IMR-90 (cell line): ENCODE data around the gene KCNE2. TPM values are rescaled to one million over a fixed set of nuclear protein-coding genes. Genes with fewer than 3 reads are reported as not detected.

ENCODE experiments used
- ATAC-seq: fragments of 200-7000 bp; cut with Tn5 transposase; 2 replicates; pipeline ENCODE4 v1.9.1; 2020; ENCODE audit warnings: low read depth, mild to moderate bottlenecking, moderate library complexity
- BruUV-seq: library from RNA; stranded (reverse); fragments of 400-500 nt; replicated peaks from 2 replicates; lab custom pipeline; 2021; lab: Mats Ljungman, UMichigan
- CTCF ChIA-PET: fragments of 300-600 bp; formaldehyde crosslinking; extraction: SDS; loops from one replicate; lab custom pipeline; 2021; ENCODE audit warnings: antibody characterized with exemption; lab: Yijun Ruan, JAX
- POLR2A ChIA-PET: fragments of 300-600 bp; sonication (Branson Sonifier 250); formaldehyde crosslinking; loops from one replicate; lab custom pipeline; 2022; ENCODE audit warnings: antibody characterized with exemption; ENCODE audit not compliant: unreplicated experiment; lab: Charles Lee
- DNase-seq: peaks from one replicate; pipeline ENCODE4 v3.0.0; 2013
- H2AFZ ChIP-seq: replicated peaks from 2 replicates; pipeline ENCODE3; 2013; ENCODE audit warnings: low read length, mild to moderate bottlenecking; ENCODE audit not compliant: poor library complexity
- H2AK5ac ChIP-seq: 2 replicates; pipeline ENCODE4 v1.6.1; 2013; ENCODE audit warnings: low read depth, low read length, inconsistent platforms
- H2AK9ac ChIP-seq: replicated peaks from 2 replicates; pipeline ENCODE3; 2013; ENCODE audit warnings: mild to moderate bottlenecking, low read depth, low read length, moderate library complexity; ENCODE audit not compliant: poor library complexity
- H2BK120ac ChIP-seq: 2 replicates; pipeline ENCODE4 v1.6.1; 2013; ENCODE audit warnings: low read depth, low read length, inconsistent platforms
- H2BK15ac ChIP-seq: 3 replicates; pipeline ENCODE4 v1.6.1; 2013; ENCODE audit warnings: low read depth, low read length, inconsistent platforms
- H2BK20ac ChIP-seq: 2 replicates; pipeline ENCODE4 v1.6.1; 2013; ENCODE audit warnings: low read depth, mild to moderate bottlenecking, inconsistent platforms, low read length, moderate library complexity
- H2BK5ac ChIP-seq: 2 replicates; pipeline ENCODE4 v1.6.1; 2013; ENCODE audit warnings: mild to moderate bottlenecking, low read depth, low read length, inconsistent platforms; ENCODE audit not compliant: poor library complexity, severe bottlenecking
- H3K14ac ChIP-seq: replicated peaks from 2 replicates; pipeline ENCODE4 v1.6.1; 2013; ENCODE audit warnings: low read depth, low read length, inconsistent platforms
- H3K18ac ChIP-seq: 2 replicates; pipeline ENCODE4 v1.6.1; 2013; ENCODE audit warnings: low read depth, low read length, control low read depth
- H3K23ac ChIP-seq: 2 replicates; pipeline ENCODE4 v1.6.1; 2013; ENCODE audit warnings: low read depth, low read length, inconsistent platforms
- H3K27ac ChIP-seq: 2 replicates; pipeline ENCODE4 v1.5.1; 2013; ENCODE audit warnings: mild to moderate bottlenecking, control low read depth, low read length; ENCODE audit not compliant: insufficient read depth
- H3K27me3 ChIP-seq: 2 replicates; pipeline ENCODE4 v1.6.1; 2013; ENCODE audit warnings: low read length; ENCODE audit not compliant: control insufficient read depth, insufficient read depth
- H3K36me3 ChIP-seq: 2 replicates; pipeline ENCODE4 v1.6.1; 2013; ENCODE audit warnings: low read length, mixed read lengths; ENCODE audit not compliant: control insufficient read depth, insufficient read depth
- H3K4ac ChIP-seq: 2 replicates; pipeline ENCODE4 v1.6.1; 2013; ENCODE audit warnings: low read depth, low read length, inconsistent platforms
- H3K4me1 ChIP-seq: 2 replicates; pipeline ENCODE4 v1.6.1; 2013; ENCODE audit warnings: low read length, mixed read lengths; ENCODE audit not compliant: control insufficient read depth, insufficient read depth
- H3K4me2 ChIP-seq: 2 replicates; pipeline ENCODE4 v1.6.1; 2013; ENCODE audit warnings: low read depth, mild to moderate bottlenecking, control low read depth, low read length, moderate library complexity
- H3K4me3 ChIP-seq: 2 replicates; pipeline ENCODE4 v1.5.1; 2013; ENCODE audit warnings: low read depth, mild to moderate bottlenecking, control low read depth, low read length, moderate library complexity; ENCODE audit not compliant: insufficient read depth
- H3K56ac ChIP-seq: 2 replicates; pipeline ENCODE4 v1.6.1; 2013; ENCODE audit warnings: low read length, inconsistent platforms; ENCODE audit not compliant: insufficient read depth; ENCODE audit errors: extremely low read depth
- H3K79me1 ChIP-seq, 2 experiments: 2 replicates each; pipeline ENCODE4 v1.6.1; 2013; ENCODE audit warnings: low read length in 2 of 2, inconsistent platforms in 1 of 2, low read depth in 1 of 2
- H3K9ac ChIP-seq: 2 replicates; pipeline ENCODE4 v1.6.1; 2013; ENCODE audit warnings: low read depth, low read length, control low read depth
- H3K9me1 ChIP-seq: 2 replicates; pipeline ENCODE4 v1.6.1; 2013; ENCODE audit warnings: low read length, inconsistent platforms; ENCODE audit not compliant: insufficient read depth
- H3K9me3 ChIP-seq: 2 replicates; pipeline ENCODE4 v1.6.1; 2013; ENCODE audit warnings: low read length; ENCODE audit not compliant: control insufficient read depth, insufficient read depth
- H4K20me1 ChIP-seq: 2 replicates; pipeline ENCODE4 v1.6.1; 2013; ENCODE audit warnings: low read length, inconsistent platforms; ENCODE audit not compliant: insufficient read depth
- H4K5ac ChIP-seq: 2 replicates; pipeline ENCODE4 v1.6.1; 2013; ENCODE audit warnings: mild to moderate bottlenecking, low read depth, low read length, control low read depth
- H4K8ac ChIP-seq, 2 experiments: 2 replicates each; pipeline ENCODE4 v1.6.1; 2013; ENCODE audit warnings: low read depth in 2 of 2, low read length in 2 of 2, control low read depth in 1 of 2, inconsistent platforms in 1 of 2
- H4K91ac ChIP-seq: 2 replicates; pipeline ENCODE4 v1.6.1; 2013; ENCODE audit warnings: low read depth, low read length, inconsistent platforms; ENCODE audit not compliant: insufficient read depth
- MXI1 ChIP-seq: IDR thresholded peaks from 2 replicates; pipeline ENCODE4 v1.6.1; 2012; ENCODE audit warnings: low read depth, mild to moderate bottlenecking, low read length, moderate library complexity, borderline replicate concordance
- WGBS, 2 experiments: methylation state at CpG; one replicate each; pipeline versions ENCODE4 v1.1.5 to v1.1.7; 2013; ENCODE audit warnings: missing lambda C conversion rate in 2 of 2; ENCODE audit not compliant: insufficient read length in 1 of 2; ENCODE audit errors: extremely low coverage in 2 of 2; 5-methylcytosine and 5-hydroxymethylcytosine counted together
- dilution Hi-C: fragments of 300-500 bp; cut with HindIII; formaldehyde crosslinking; loops from one replicate; pipeline ENCODE4 v1.14.3; 2018; ENCODE audit warnings: low sequenced_read_pairs; ENCODE audit not compliant: unreplicated experiment
- in situ Hi-C: fragments of 300-500 bp; cut with MboI; formaldehyde crosslinking; loops from 3 replicates; pipeline ENCODE4 v1.14.3; 2019; ENCODE audit warnings: low sequenced_read_pairs, inconsistent platforms, mixed read lengths
- intact Hi-C: fragments of 100-400 bp; cut with micrococcal nuclease; formaldehyde crosslinking; loops from 2 replicates; pipeline ENCODE4 v1.10.0; 2022
- polyA plus RNA-seq, 3 experiments: library from polyadenylated mRNA; depleted of rRNA; stranded (reverse); fragments of >200 nt; gene quantifications; 2 replicates each; pipeline ENCODE4 v1.2.3, GENCODE V29; 2012; ENCODE audit warnings: low replicate concordance in 1 of 3
- total RNA-seq: library from RNA; depleted of rRNA; stranded (reverse); fragments of >200 nt; gene quantifications from 2 replicates; pipeline ENCODE4 v1.2.3, GENCODE V29; 2012

KCNE2 gene
- total and polyA plus RNA-seq, 2 of the 4 experiments (the other 2 are of a cell fraction) = not detected

- Histone ChIP-seq H3K9ac (no peak overlapping the region), H4K5ac (peak overlapping the region; percentile 13; the same call in 1 of the 2 replicates), H3K36me3 (no peaks in the 10 kb centered on the region), H2BK120ac (peak overlapping the region; percentile 16; the same call in 1 of the 2 replicates), H4K20me1 (no peaks in the 10 kb centered on the region), H2AFZ (no peak overlapping the region), H3K27me3 (no peaks in the 10 kb centered on the region; the same call in 1 of the 2 replicates), H3K9me3 (no peaks in the 10 kb centered on the region), H4K8ac (no peak overlapping the region), H3K4me3 (no peak overlapping the region), H3K14ac (no peak overlapping the region), H3K79me1 (0 out of 4 replicates have a peak, but pooled peaks cover 0 to under 1% of the 10 kb centered on the region in 2 experiments), H3K18ac (peak overlapping the region; percentile 27; the same call in 1 of the 2 replicates), H3K56ac (no peak overlapping the region), H3K4ac (peak overlapping the region; percentile 25; the same call in 1 of the 2 replicates), H3K23ac (no peak overlapping the region), H3K4me1 (peaks cover 39% of the 10 kb centered on the region), H3K4me2 (no peak overlapping the region), H2BK15ac (peak overlapping the region; percentile 20; the same call in 1 of the 3 replicates), H2AK5ac (no peak overlapping the region), H3K27ac (no peak overlapping the region), H3K9me1 (peaks cover 16% of the 10 kb centered on the region), H2BK20ac (peak overlapping the region; percentile 26; the same call in 1 of the 2 replicates), H4K91ac (no peak overlapping the region; the same call in 1 of the 2 replicates), H2BK5ac (no peak overlapping the region), H2AK9ac (no peak overlapping the region)
- BruUV-seq = no TSS peak
- ChIA-PET CTCF (no interaction called here), POLR2A (interaction anchor here (0.7 kb wide), 1 partner anchor 1864 kb away, joined by 15 read pairs; no protein-coding TSS in a partner anchor)
- intact Hi-C loops = no loop called here
- no peak for TF ChIP-seq MXI1
- no peak for DNase-seq
- dilution Hi-C loops = no loop called here
- no CpG with 5 or more reads among the region's 3 CpGs for WGBS, 2 experiments
- in situ Hi-C loops = no loop called here
- no peak for ATAC-seq
These were observed 23.7 kb upstream of the KCNE2 start for GRCh38 chr21:34340061-34340460.
